Tracheal epithelial cell (primary cell): Measurements from ENCODE around the gene SLC39A10. TPM values are rescaled to one million over a fixed set of nuclear protein-coding genes. Genes with fewer than 3 reads are reported as not detected.

Experiments used
- total RNA-seq: library from RNA; depleted of rRNA; stranded (reverse); fragments of >200 nt; gene quantifications from 2 replicates; pipeline ENCODE4 v1.2.1, GENCODE V29; 2014

The SLC39A10 gene
- total RNA-seq, result 13.9 and 29.6 TPM in 2 replicates

GRCh38 chr2:195656859-195657633 lies at the start of gene SLC39A10:
Gene SLC39A10, plus strand, starts transcription at chr2:195657226. Its CDS starts 22,817 bp downstream, at chr2:195680043.

